Neutrophil (primary cell): ENCODE data around the gene FBXL3.

Source experiments
- H3K27ac ChIP-seq: fragments of 200-600 bp; sonication (generic); 2 replicates; pipeline ENCODE4 v1.5.1; 2016; ENCODE audit warnings: mild to moderate bottlenecking, moderate library complexity
- H3K27me3 ChIP-seq: fragments of 200-600 bp; sonication (generic); 2 replicates; pipeline ENCODE4 v1.6.0; 2016; ENCODE audit warnings: mild to moderate bottlenecking
- H3K36me3 ChIP-seq: fragments of 200-600 bp; sonication (generic); 2 replicates; pipeline ENCODE4 v1.5.1; 2017
- H3K4me1 ChIP-seq, 2 experiments: fragments of 200-600 bp in 1 of 2; sonication (generic) in 1 of 2; 1 replicate in 1 of 2; 2 replicates in 1 of 2; pipeline versions ENCODE4 v1.5.1 to v1.6.1; 2013 to 2016; ENCODE audit warnings: low read depth in 1 of 2, low read length in 1 of 2, mild to moderate bottlenecking in 1 of 2, moderate library complexity in 1 of 2; ENCODE audit not compliant: control insufficient read depth in 1 of 2, insufficient read depth in 1 of 2
- H3K4me3 ChIP-seq, 2 experiments: fragments of 200-600 bp in 1 of 2; sonication (generic) in 1 of 2; 1 replicate in 1 of 2; 2 replicates in 1 of 2; pipeline ENCODE4 v1.5.1; 2013 to 2016; ENCODE audit warnings: low read depth in 1 of 2, low read length in 1 of 2, mild to moderate bottlenecking in 1 of 2, moderate library complexity in 1 of 2
- H3K9me3 ChIP-seq: fragments of 200-600 bp; sonication (generic); 2 replicates; pipeline ENCODE4 v1.5.1; 2016
- TF ChIP-seq, protein P1 (sequence below): fragments of 200-600 bp; sonication (generic); IDR thresholded peaks from 2 replicates; pipeline ENCODE4 v1.5.1; 2016; ENCODE audit warnings: antibody characterized with exemption

The FBXL3 gene

DNA sequence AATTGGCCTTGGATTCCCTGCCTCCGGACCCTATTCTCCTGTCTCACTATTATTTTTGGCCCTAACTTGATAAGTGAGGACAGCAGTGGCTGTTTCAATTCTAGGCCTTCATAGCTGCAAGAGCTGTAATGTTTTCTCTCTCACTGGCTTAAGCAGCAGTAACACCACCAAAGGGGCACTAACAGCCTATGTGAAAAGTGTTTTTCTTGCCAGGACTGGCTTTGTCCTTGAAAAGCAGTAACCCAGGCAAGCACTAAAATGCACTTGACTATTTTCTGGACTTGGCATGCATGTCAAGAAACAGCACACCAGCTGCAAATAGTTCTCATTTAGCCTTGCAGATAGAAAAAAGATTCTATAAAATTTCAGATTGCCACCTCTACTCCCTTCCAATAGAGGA is 9.3 kb upstream of the FBXL3 start:
- no peak overlapping the region for H3K27ac ChIP-seq
- no peaks in the 10 kb centered on the region for H3K9me3 ChIP-seq
- no peak overlapping the region for H3K4me3 ChIP-seq
- H3K27me3 ChIP-seq = no peaks in the 10 kb centered on the region
- TF ChIP-seq, protein P1, sequence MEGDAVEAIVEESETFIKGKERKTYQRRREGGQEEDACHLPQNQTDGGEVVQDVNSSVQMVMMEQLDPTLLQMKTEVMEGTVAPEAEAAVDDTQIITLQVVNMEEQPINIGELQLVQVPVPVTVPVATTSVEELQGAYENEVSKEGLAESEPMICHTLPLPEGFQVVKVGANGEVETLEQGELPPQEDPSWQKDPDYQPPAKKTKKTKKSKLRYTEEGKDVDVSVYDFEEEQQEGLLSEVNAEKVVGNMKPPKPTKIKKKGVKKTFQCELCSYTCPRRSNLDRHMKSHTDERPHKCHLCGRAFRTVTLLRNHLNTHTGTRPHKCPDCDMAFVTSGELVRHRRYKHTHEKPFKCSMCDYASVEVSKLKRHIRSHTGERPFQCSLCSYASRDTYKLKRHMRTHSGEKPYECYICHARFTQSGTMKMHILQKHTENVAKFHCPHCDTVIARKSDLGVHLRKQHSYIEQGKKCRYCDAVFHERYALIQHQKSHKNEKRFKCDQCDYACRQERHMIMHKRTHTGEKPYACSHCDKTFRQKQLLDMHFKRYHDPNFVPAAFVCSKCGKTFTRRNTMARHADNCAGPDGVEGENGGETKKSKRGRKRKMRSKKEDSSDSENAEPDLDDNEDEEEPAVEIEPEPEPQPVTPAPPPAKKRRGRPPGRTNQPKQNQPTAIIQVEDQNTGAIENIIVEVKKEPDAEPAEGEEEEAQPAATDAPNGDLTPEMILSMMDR = no peak
- no peaks in the 10 kb centered on the region for H3K4me1 ChIP-seq
- no peaks in the 10 kb centered on the region for H3K36me3 ChIP-seq

DNA sequence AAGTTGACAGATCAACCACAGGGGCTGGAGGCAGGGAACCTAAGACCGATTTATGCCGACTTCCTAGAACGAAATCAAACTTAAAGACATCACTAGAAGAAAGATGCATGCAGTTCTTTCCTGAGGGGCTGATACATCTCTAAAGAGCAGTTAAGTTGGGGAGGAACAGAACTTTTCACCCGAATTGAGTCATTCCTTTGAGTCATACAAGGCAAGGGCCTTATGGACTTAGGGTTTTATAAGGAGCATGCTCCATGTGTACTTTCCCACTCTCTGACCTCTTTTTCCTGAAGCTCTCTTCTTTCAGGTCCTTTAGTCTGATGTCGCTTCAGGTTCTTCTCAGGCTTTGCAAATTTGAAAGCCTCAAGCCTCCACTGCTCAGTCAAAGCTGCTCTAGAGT is 7.9 kb upstream of the FBXL3 start:
- H3K4me3 ChIP-seq = no peak overlapping the region
- no peaks in the 10 kb centered on the region for H3K36me3 ChIP-seq
- no peaks in the 10 kb centered on the region for H3K9me3 ChIP-seq
- H3K4me1 ChIP-seq = no peaks in the 10 kb centered on the region
- no peak overlapping the region for H3K27ac ChIP-seq
- H3K27me3 ChIP-seq = no peaks in the 10 kb centered on the region
- TF ChIP-seq, protein P1 = no peak

- TF ChIP-seq, protein P1 = no peak
- no peaks in the 10 kb centered on the region for H3K9me3 ChIP-seq
- no peaks in the 10 kb centered on the region for H3K36me3 ChIP-seq
- no peaks in the 10 kb centered on the region for H3K27me3 ChIP-seq
- no peak overlapping the region for H3K4me3 ChIP-seq
- no peak overlapping the region for H3K27ac ChIP-seq
- H3K4me1 ChIP-seq = no peaks in the 10 kb centered on the region
Measured at GRCh38 chr13:77033717-77034302, 6.9 kb upstream of the FBXL3 start.

DNA sequence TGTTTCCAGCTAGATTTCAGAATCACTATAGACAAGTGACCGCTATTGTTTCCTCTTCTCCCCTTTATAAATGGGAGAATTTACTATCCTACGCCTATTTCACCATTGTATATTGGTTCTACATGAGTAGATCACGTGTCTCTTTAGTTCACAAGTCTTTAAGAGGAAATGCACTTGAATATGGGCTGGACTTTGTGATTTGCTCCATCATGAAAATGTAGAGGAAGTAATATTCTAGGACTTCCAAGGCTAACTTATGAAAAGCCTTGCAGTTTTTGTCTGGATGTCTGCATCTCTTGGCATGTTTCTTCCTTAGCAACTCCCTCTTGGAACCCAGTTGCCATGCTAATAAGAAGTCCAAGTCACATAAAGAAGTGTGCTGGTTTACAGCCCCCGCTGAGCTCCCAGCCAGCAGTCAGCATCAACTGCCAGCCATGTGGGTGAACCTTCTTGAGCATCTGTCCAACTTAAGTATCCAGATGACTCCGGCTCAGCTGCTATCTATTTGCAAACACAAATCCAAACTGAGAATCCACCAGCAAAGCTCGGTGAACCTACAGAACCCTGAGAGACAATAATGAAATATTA is 4.8 kb upstream of the FBXL3 start:
- H3K27ac ChIP-seq = no peak overlapping the region
- H3K27me3 ChIP-seq = no peaks in the 10 kb centered on the region
- peaks cover 7 to 10% of the 10 kb centered on the region in 2 experiments for H3K4me1 ChIP-seq
- no peaks in the 10 kb centered on the region for H3K36me3 ChIP-seq
- H3K9me3 ChIP-seq = no peaks in the 10 kb centered on the region
- TF ChIP-seq, protein P1 = no peak
- H3K4me3 ChIP-seq = no peak overlapping the region

GRCh38 chr13:77029436-77029835 is 2.5 kb upstream of the FBXL3 start:
- Histone ChIP-seq H3K27me3 (no peaks in the 10 kb centered on the region), H3K36me3 (no peaks in the 10 kb centered on the region), H3K4me1 (peaks cover 21 to 28% of the 10 kb centered on the region in 2 experiments), H3K27ac (no peak overlapping the region), H3K9me3 (no peaks in the 10 kb centered on the region), H3K4me3 (no peak overlapping the region)
- TF ChIP-seq, protein P1 = no peak
